Progenitor cell of endocrine pancreas (in vitro differentiated cells): ENCODE results near the gene CALML3. TPM values are rescaled to one million over a fixed set of nuclear protein-coding genes. Genes with fewer than 3 reads are reported as not detected.

Experiments
- DNase-seq: peaks from one replicate; pipeline ENCODE4 v3.0.0; 2021; ENCODE audit warnings: low spot score; ENCODE audit not compliant: unreplicated experiment
- H3K27ac Mint-ChIP-seq: 2 replicates; pipeline ENCODE4 v1.8.0; 2021; ENCODE audit warnings: mild to moderate bottlenecking, moderate library complexity, mixed read lengths
- H3K27me3 Mint-ChIP-seq: 2 replicates; pipeline ENCODE4 v1.8.0; 2021; ENCODE audit warnings: mixed read lengths
- H3K36me3 Mint-ChIP-seq: 2 replicates; pipeline ENCODE4 v1.8.0; 2022; ENCODE audit warnings: mixed read lengths; ENCODE audit not compliant: insufficient read depth
- H3K4me1 Mint-ChIP-seq: 2 replicates; pipeline ENCODE4 v1.8.0; 2021; ENCODE audit warnings: low read depth, mixed read lengths
- H3K4me3 Mint-ChIP-seq: 2 replicates; pipeline ENCODE4 v1.8.0; 2021; ENCODE audit warnings: low read depth, mild to moderate bottlenecking, moderate library complexity, mixed read lengths
- H3K9me3 Mint-ChIP-seq: 2 replicates; pipeline ENCODE4 v1.8.0; 2021; ENCODE audit warnings: low read depth, mixed read lengths
- total RNA-seq: library from RNA; stranded (reverse); gene quantifications from 2 replicates; pipeline ENCODE4 v1.2.1, GENCODE V29; 2021
- TF ChIP-seq, protein P1 (sequence below): fragments of 200-600 bp; sonication (generic); IDR thresholded peaks from one replicate; pipeline ENCODE4 v1.5.0; 2021; ENCODE audit warnings: antibody characterized with exemption, mild to moderate bottlenecking; ENCODE audit not compliant: unreplicated experiment

Gene CALML3
- total RNA-seq, 1 donor from 2014 or later = not detected

DNA sequence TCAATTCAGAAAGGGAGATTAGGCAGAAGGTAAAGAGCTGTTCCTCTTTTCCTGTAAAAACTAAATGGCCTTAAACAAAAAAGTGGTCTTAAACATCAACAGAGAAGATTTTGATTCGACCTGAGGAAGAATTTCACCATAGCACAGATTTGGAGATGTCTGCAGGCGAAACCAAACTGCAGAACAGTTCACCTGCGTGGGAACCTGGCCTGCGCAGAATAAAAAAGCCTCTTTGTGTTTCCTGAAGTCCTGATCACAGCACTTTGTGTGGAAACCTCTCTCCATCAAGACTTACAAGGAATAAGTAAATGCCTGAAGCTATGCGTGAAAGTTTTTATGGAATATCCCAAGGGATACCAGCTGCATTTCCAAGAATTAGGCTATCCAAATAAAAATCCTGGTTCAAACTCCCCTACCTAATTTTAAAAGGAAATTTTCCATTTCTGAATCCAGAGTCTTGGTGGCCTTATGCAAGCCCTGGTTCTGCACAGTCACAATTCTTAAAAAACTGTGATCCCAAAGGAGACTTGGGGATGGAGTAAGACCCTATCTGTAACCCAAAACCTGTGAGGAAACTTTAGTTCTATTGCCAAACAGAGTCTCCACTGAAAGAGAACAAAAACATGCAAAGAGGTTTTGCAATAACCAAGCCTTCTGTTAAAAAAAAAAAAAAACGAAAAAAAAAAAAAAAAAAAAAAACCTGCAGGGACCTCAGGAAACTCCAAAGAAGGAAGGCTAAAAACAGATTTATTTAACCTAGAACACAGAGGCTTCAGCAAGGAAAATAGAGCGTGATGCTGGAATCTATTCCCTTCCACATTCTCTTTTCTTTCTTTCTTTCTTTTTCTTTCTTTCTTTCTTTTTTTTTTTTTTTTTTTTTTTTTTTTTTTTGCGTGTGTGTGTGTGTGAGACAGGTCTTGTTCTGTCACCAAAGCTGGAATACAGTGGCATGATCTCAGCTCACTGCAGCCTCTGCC lies 10.4 kb downstream of the CALML3 start:
- TF ChIP-seq, protein P1, sequence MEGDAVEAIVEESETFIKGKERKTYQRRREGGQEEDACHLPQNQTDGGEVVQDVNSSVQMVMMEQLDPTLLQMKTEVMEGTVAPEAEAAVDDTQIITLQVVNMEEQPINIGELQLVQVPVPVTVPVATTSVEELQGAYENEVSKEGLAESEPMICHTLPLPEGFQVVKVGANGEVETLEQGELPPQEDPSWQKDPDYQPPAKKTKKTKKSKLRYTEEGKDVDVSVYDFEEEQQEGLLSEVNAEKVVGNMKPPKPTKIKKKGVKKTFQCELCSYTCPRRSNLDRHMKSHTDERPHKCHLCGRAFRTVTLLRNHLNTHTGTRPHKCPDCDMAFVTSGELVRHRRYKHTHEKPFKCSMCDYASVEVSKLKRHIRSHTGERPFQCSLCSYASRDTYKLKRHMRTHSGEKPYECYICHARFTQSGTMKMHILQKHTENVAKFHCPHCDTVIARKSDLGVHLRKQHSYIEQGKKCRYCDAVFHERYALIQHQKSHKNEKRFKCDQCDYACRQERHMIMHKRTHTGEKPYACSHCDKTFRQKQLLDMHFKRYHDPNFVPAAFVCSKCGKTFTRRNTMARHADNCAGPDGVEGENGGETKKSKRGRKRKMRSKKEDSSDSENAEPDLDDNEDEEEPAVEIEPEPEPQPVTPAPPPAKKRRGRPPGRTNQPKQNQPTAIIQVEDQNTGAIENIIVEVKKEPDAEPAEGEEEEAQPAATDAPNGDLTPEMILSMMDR = no peak
- DNase-seq = no peak
- Mint-ChIP-seq H3K36me3 (no peaks in the 10 kb centered on the region), H3K27ac (peak overlapping the region; percentile 76), H3K9me3 (no peaks in the 10 kb centered on the region), H3K27me3 (peaks cover 4% of the 10 kb centered on the region), H3K4me3 (no peak overlapping the region), H3K4me1 (peaks cover 15% of the 10 kb centered on the region)

- H3K9me3 Mint-ChIP-seq = no peaks in the 10 kb centered on the region
- no peaks in the 10 kb centered on the region for H3K36me3 Mint-ChIP-seq
These were observed 11.8 kb downstream of the CALML3 start for GRCh38 chr10:5536486-5537081.

GRCh38 chr10:5537684-5538083 lies 12.9 kb downstream of the CALML3 start:
- H3K4me1 Mint-ChIP-seq = peaks cover 15% of the 10 kb centered on the region
- peaks cover 5% of the 10 kb centered on the region for H3K9me3 Mint-ChIP-seq
- H3K27ac Mint-ChIP-seq = no peak overlapping the region
- peaks cover 3% of the 10 kb centered on the region for H3K27me3 Mint-ChIP-seq
- TF ChIP-seq, protein P1 = no peak
- no peak overlapping the region for H3K4me3 Mint-ChIP-seq
- no peak for DNase-seq
- H3K36me3 Mint-ChIP-seq = peaks cover 2% of the 10 kb centered on the region

More at GRCh38 chr10:5536486-5537081, 11.8 kb downstream of the CALML3 start:
- no peak overlapping the region for H3K4me3 Mint-ChIP-seq
- H3K27ac Mint-ChIP-seq = no peak overlapping the region
- no peak for DNase-seq
- H3K27me3 Mint-ChIP-seq = peaks cover 4% of the 10 kb centered on the region
- TF ChIP-seq, protein P1 = no peak
- H3K4me1 Mint-ChIP-seq = peaks cover 15% of the 10 kb centered on the region

- Mint-ChIP-seq H3K9me3 (peaks cover 8% of the 10 kb centered on the region), H3K27ac (no peak overlapping the region), H3K4me3 (no peak overlapping the region), H3K36me3 (peaks cover 2% of the 10 kb centered on the region), H3K27me3 (no peaks in the 10 kb centered on the region), H3K4me1 (peaks cover 13% of the 10 kb centered on the region)
- TF ChIP-seq, protein P1 = no peak
- no peak for DNase-seq
These were observed 13.7 kb downstream of the CALML3 start for GRCh38 chr10:5538446-5538845.

DNA sequence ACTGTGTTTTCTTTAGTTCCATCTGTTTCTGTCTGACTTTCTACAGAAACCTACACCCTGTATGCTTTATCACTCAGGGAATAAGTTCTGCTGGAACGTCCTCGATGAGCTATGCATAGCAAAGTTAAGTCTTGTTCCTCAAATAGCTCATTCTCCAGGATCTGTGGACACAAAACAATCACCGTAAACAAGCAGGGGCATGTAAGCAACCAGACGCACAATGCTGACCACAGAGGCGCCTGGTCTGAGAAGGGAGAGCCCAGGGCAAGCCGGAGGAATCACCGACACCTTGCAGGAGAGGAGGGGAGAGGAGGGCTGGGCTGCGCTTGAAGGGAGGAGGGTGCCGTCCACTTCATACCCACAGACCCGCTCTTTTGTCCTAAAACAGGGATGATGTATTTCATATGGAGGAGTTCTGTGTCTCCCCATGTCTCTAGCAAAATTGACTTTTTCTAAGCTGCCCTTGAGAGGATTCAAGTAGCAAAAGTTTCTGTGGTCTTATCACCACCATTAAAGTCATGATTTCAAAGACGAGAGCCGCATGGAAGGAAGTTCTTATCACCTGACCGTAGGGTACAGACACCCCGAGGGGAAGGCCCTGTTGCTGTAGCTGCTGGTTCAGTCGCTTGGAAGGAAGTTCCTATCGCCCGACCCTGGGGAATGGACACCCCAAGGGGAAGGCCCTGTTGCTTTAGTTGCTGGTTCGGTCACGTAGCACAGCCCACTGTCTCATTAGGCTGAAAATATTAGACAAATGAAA lies 14.3 kb downstream of the CALML3 start:
- Mint-ChIP-seq H3K9me3 (peaks cover 12% of the 10 kb centered on the region), H3K36me3 (peaks cover 4% of the 10 kb centered on the region), H3K27me3 (no peaks in the 10 kb centered on the region), H3K27ac (peak overlapping the region; percentile 56), H3K4me1 (peaks cover 13% of the 10 kb centered on the region), H3K4me3 (no peak overlapping the region)
- TF ChIP-seq, protein P1 = no peak
- DNase-seq = no peak
